ENCODE measurements around the gene CD9. TPM values are rescaled to one million over a fixed set of nuclear protein-coding genes. Genes with fewer than 3 reads are reported as not detected.

CD9 gene
- total RNA-seq (10 to 100 TPM in 1 of 5 experiments, 1 to 10 TPM in 4; 3.8 to 19.3 (median 7.5) TPM), polyA plus RNA-seq (10 to 100 TPM; 12.0 to 15.5 TPM), total RNA-seq (0.81 reads per million)

GRCh38 chr12:6200256-6201212 is at the start of gene CD9:
TSS of gene CD9 (plus strand) at chr12:6200400. CDS start at chr12:6200500, 100 bp downstream.
- Histone ChIP-seq H3K4me1 (ENCODE audit: control insufficient read depth in 2 of 2, insufficient read depth in 2 of 2, low read length in 2 of 2) (peaks cover 0 to 9% of the 10 kb centered on the region in 2 donors), H3K36me3 (ENCODE audit: control insufficient read depth in 2 of 3, insufficient read depth in 3 of 3, low read length in 3 of 3) (no peaks in the 10 kb centered on the region), H3K27me3 (ENCODE audit: control insufficient read depth in 2 of 2, insufficient read depth in 2 of 2, low read length in 2 of 2) (peaks cover 0 to 3% of the 10 kb centered on the region in 2 donors), H3K9me3 (ENCODE audit: control insufficient read depth in 2 of 3, low read length in 3 of 3) (no peaks in the 10 kb centered on the region), H3K27ac (ENCODE audit: low read depth, low read length) (no peak within 1 kb of the TSS), H3K4me3 (ENCODE audit: low read length) (peak within 1 kb of the TSS; percentile 61)
- Mint-ChIP-seq H3K4me1 (peaks cover 7 to 36% (median 26%) of the 10 kb centered on the region in 7 donors), H3K27ac (no peak within 1 kb of the TSS), H3K4me3 (peak within 1 kb of the TSS; percentile 64 to 83 (median 77)), H3K27me3 (peaks cover 17 to 47% (median 34%) of the 10 kb centered on the region in 5 donors), H3K36me3 (peaks cover 0 to 2% (median 0%) of the 10 kb centered on the region in 5 donors), H3K9me3 (no peaks in the 10 kb centered on the region)
- ChIA-PET CTCF (interaction anchor here (1.2 to 1.6 kb wide), 2 partner anchors 79 to 84 kb away, joined by 3 to 6 read pairs; no protein-coding TSS in a partner anchor), POLR2A (no interaction called here)
- intact Hi-C loops (cut with micrococcal nuclease), result no loop called here
- DNase-seq (peak in 6 of 9 donors; percentile 15 to 54 (median 26)), ATAC-seq (peak; percentile 60)

DNA sequence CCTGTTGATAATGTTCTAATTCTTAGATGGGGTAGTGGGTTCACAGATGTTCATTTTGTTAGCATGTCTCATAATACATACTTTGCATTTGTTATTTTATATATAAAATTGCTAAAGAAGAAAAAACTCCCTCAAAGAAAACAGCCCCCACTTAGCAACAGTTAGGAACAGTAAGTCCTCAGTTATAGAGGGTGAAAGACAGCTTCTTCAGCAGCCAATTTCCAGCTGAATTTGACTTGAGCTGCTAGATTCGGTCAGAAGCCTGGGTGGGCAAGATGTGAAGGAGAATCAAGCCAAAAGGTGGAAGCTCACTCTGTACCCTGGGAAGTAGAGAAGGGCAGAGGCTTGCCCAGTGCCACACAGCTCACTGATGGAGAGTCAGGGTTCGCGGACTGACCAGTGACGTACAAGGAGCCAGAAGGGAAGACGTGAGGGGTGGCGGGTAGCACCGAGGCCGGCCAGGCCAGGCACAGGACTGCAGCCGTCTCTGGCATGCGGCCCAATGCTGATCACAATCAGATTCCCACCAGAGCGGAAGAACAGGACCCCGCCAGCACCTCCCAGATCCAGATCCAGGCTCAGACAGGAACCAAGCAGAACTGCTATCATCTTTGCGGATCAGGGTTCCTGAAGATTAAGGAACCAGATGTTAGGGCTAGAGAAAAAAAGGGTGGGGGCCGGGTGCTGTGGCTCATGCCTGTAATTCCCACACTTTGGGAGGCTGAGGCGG is 45.3 kb upstream of the CD9 start:
- CTCF ChIA-PET, result no interaction called here
- ATAC-seq, result no peak
- Mint-ChIP-seq H3K4me3 (no peak overlapping the region), H3K4me1 (peaks cover 0 to 14% (median 6%) of the 10 kb centered on the region in 7 donors), H3K36me3 (peaks cover 0 to 4% (median 0%) of the 10 kb centered on the region in 5 donors), H3K27me3 (peaks cover 0 to 7% (median 0%) of the 10 kb centered on the region in 5 donors), H3K27ac (no peak overlapping the region), H3K9me3 (no peaks in the 10 kb centered on the region)
- DNase-seq, result no peak
- H3K27ac ChIP-seq (ENCODE audit: low read depth, low read length), result no peak overlapping the region
- no peaks in the 10 kb centered on the region for H3K36me3 ChIP-seq (ENCODE audit: control insufficient read depth in 2 of 3, insufficient read depth in 3 of 3, low read length in 3 of 3)
- POLR2A ChIA-PET, result interaction anchor here (0.6 kb wide), 1 partner anchor 26 kb away, joined by 3 read pairs; no protein-coding TSS in a partner anchor
- no peaks in the 10 kb centered on the region for H3K4me1 ChIP-seq (ENCODE audit: control insufficient read depth in 2 of 2, insufficient read depth in 2 of 2, low read length in 2 of 2)
- intact Hi-C loops (cut with micrococcal nuclease), result no loop called here
- H3K9me3 ChIP-seq (ENCODE audit: control insufficient read depth in 2 of 3, low read length in 3 of 3), result no peaks in the 10 kb centered on the region
- no peak overlapping the region for H3K4me3 ChIP-seq (ENCODE audit: low read length)
- no peaks in the 10 kb centered on the region for H3K27me3 ChIP-seq (ENCODE audit: control insufficient read depth in 2 of 2, insufficient read depth in 2 of 2, low read length in 2 of 2)

DNA sequence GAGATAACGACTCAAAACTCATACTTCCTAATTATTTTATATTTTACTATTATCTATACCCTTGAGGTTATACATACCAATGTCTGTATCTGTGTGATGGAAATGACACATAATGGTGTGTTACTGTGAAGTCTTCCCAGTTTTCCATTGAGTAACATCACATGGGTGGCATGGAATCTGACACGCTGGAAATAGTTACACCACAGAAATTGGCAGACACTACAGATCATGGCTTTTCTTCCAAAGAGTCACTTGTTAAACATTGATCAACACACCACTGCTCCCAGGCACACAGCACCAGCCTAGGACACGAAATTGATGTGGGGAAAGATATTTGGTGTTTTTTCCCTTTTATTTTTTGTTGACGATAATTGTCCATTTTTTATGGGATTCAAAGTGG is 42.7 kb upstream of the CD9 start:
- no peaks in the 10 kb centered on the region for H3K9me3 ChIP-seq (ENCODE audit: control insufficient read depth in 2 of 3, low read length in 3 of 3)
- H3K4me3 ChIP-seq (ENCODE audit: low read length), result no peak overlapping the region
- ChIA-PET CTCF (no interaction called here), POLR2A (interaction anchor here (0.7 kb wide), 1 partner anchor 13 kb away, joined by 3 read pairs; no protein-coding TSS in a partner anchor)
- H3K27ac ChIP-seq (ENCODE audit: low read depth, low read length), result no peak overlapping the region
- Mint-ChIP-seq H3K9me3 (no peaks in the 10 kb centered on the region), H3K4me1 (peaks cover 0 to 27% (median 7%) of the 10 kb centered on the region in 7 donors), H3K27ac (peak overlapping the region in 2 of 9 donors; percentile 5 to 31), H3K4me3 (no peak overlapping the region), H3K27me3 (peaks cover 0 to 7% (median 0%) of the 10 kb centered on the region in 5 donors), H3K36me3 (peaks cover 0 to 4% (median 0%) of the 10 kb centered on the region in 5 donors)
- H3K4me1 ChIP-seq (ENCODE audit: control insufficient read depth in 2 of 2, insufficient read depth in 2 of 2, low read length in 2 of 2), result no peaks in the 10 kb centered on the region
- H3K27me3 ChIP-seq (ENCODE audit: control insufficient read depth in 2 of 2, insufficient read depth in 2 of 2, low read length in 2 of 2), result no peaks in the 10 kb centered on the region
- DNase-seq (no peak), ATAC-seq (no peak)
- intact Hi-C loops (cut with micrococcal nuclease), result no loop called here
- H3K36me3 ChIP-seq (ENCODE audit: control insufficient read depth in 2 of 3, insufficient read depth in 3 of 3, low read length in 3 of 3), result no peaks in the 10 kb centered on the region

- Mint-ChIP-seq H3K9me3 (no peaks in the 10 kb centered on the region), H3K27me3 (peaks cover 0 to 7% (median 0%) of the 10 kb centered on the region in 5 donors), H3K4me3 (no peak overlapping the region), H3K27ac (no peak overlapping the region), H3K4me1 (peaks cover 0 to 27% (median 7%) of the 10 kb centered on the region in 7 donors), H3K36me3 (peaks cover 0 to 4% (median 0%) of the 10 kb centered on the region in 5 donors)
- Histone ChIP-seq H3K27me3 (ENCODE audit: control insufficient read depth in 2 of 2, insufficient read depth in 2 of 2, low read length in 2 of 2) (no peaks in the 10 kb centered on the region), H3K27ac (ENCODE audit: low read depth, low read length) (no peak overlapping the region), H3K36me3 (ENCODE audit: control insufficient read depth in 2 of 3, insufficient read depth in 3 of 3, low read length in 3 of 3) (no peaks in the 10 kb centered on the region), H3K4me3 (ENCODE audit: low read length) (no peak overlapping the region), H3K9me3 (ENCODE audit: control insufficient read depth in 2 of 3, low read length in 3 of 3) (no peaks in the 10 kb centered on the region), H3K4me1 (ENCODE audit: control insufficient read depth in 2 of 2, insufficient read depth in 2 of 2, low read length in 2 of 2) (no peaks in the 10 kb centered on the region)
- ATAC-seq (no peak), DNase-seq (no peak)
- CTCF ChIA-PET, result interaction anchor here (0.5 kb wide), 1 partner anchor 13 kb away, joined by 4 read pairs; no protein-coding TSS in a partner anchor
- POLR2A ChIA-PET, result interaction anchor here (0.7 kb wide), 1 partner anchor 14 kb away, joined by 3 read pairs; no protein-coding TSS in a partner anchor
- intact Hi-C loops (cut with micrococcal nuclease), result no loop called here
Measured at GRCh38 chr12:6158255-6158654, 41.9 kb upstream of the CD9 start.

GRCh38 chr12:6158749-6159148 is 41.5 kb upstream of the CD9 start:
- CTCF ChIA-PET, result interaction anchor here (0.5 kb wide), 1 partner anchor 13 kb away, joined by 4 read pairs; no protein-coding TSS in a partner anchor
- ATAC-seq (no peak), DNase-seq (no peak)
- Mint-ChIP-seq H3K27me3 (peaks cover 0 to 7% (median 0%) of the 10 kb centered on the region in 5 donors), H3K27ac (peak overlapping the region in 3 of 9 donors; percentile 64 to 74 (median 65)), H3K36me3 (peaks cover 0 to 4% (median 0%) of the 10 kb centered on the region in 5 donors), H3K4me3 (no peak overlapping the region), H3K4me1 (peaks cover 0 to 27% (median 7%) of the 10 kb centered on the region in 7 donors), H3K9me3 (no peaks in the 10 kb centered on the region)
- no peaks in the 10 kb centered on the region for H3K27me3 ChIP-seq (ENCODE audit: control insufficient read depth in 2 of 2, insufficient read depth in 2 of 2, low read length in 2 of 2)
- H3K4me3 ChIP-seq (ENCODE audit: low read length), result no peak overlapping the region
- POLR2A ChIA-PET, result interaction anchor here (0.6 kb wide), 1 partner anchor 16 kb away, joined by 3 read pairs; no protein-coding TSS in a partner anchor
- no peaks in the 10 kb centered on the region for H3K36me3 ChIP-seq (ENCODE audit: control insufficient read depth in 2 of 3, insufficient read depth in 3 of 3, low read length in 3 of 3)
- H3K27ac ChIP-seq (ENCODE audit: low read depth, low read length), result no peak overlapping the region
- intact Hi-C loops (cut with micrococcal nuclease), result no loop called here
- H3K9me3 ChIP-seq (ENCODE audit: control insufficient read depth in 2 of 3, low read length in 3 of 3), result no peaks in the 10 kb centered on the region
- H3K4me1 ChIP-seq (ENCODE audit: control insufficient read depth in 2 of 2, insufficient read depth in 2 of 2, low read length in 2 of 2), result no peaks in the 10 kb centered on the region

Measured in naive thymus-derived CD4-positive, alpha-beta T cell (primary cell).